Mucosa of descending colon (tissue), 3 donors: ENCODE data around the gene GDF10. TPM values are rescaled to one million over a fixed set of nuclear protein-coding genes. Genes with fewer than 3 reads are reported as not detected.

ENCODE experiments used
- ATAC-seq: fragments of 200-7000 bp; cut with Tn5 transposase; one replicate; pipeline ENCODE4 v1.9.1; 2020; ENCODE audit warnings: mild to moderate bottlenecking, moderate library complexity
- DNase-seq, 3 donors: peaks; one replicate each; pipeline ENCODE4 v3.0.0-alpha.2; 2020
- H3K36me3 ChIP-seq: fragments of 200-600 bp; one replicate; pipeline ENCODE4 v1.8.0; 2021; ENCODE audit warnings: low read depth, mild to moderate bottlenecking
- H3K4me1 ChIP-seq: fragments of 200-600 bp; one replicate; pipeline ENCODE4 v1.8.0; 2021; ENCODE audit warnings: low read depth, mild to moderate bottlenecking
- H3K4me3 ChIP-seq: fragments of 200-600 bp; one replicate; pipeline ENCODE4 v1.8.0; 2021; ENCODE audit warnings: mild to moderate bottlenecking
- H3K9me3 ChIP-seq: fragments of 200-600 bp; one replicate; pipeline ENCODE4 v1.8.0; 2021; ENCODE audit warnings: mild to moderate bottlenecking
- intact Hi-C, 2 donors: fragments of 100-400 bp; cut with DNase I in 1 of 2; cut with micrococcal nuclease in 1 of 2; formaldehyde crosslinking; loops; one replicate each; pipeline versions ENCODE4 v1.11.0 to v1.11.1; 2022; cut with DNase I, micrococcal nuclease
- total RNA-seq, 3 donors: library from RNA; stranded (reverse); fragmentation: NEBNext Ultra II Directional in 2 of 3; extraction: Animal tissue kit (Norgen Biotek cat#: 25700) in 2 of 3; gene quantifications; one replicate each; pipeline versions ENCODE4 v1.2.1 to v1.2.4, GENCODE V29; 2021 to 2023
- TF ChIP-seq, protein P1 (sequence below): fragments of 200-600 bp; IDR thresholded peaks from one replicate; pipeline ENCODE4 v1.8.0; 2022; ENCODE audit warnings: antibody characterized with exemption, mild to moderate bottlenecking
- donor health status: DM: no; HTN: no; CAD: no; lungs with moderate emphysema.
- donor health status: DM: no; HTN: no; CAD: no.
- donor health status: DM: no; HTN: yes; CAD: no.

The GDF10 gene
- total RNA-seq, 3 donors from 2014 or later, result 0.14 to 3.2 (median 0.41) TPM

DNA sequence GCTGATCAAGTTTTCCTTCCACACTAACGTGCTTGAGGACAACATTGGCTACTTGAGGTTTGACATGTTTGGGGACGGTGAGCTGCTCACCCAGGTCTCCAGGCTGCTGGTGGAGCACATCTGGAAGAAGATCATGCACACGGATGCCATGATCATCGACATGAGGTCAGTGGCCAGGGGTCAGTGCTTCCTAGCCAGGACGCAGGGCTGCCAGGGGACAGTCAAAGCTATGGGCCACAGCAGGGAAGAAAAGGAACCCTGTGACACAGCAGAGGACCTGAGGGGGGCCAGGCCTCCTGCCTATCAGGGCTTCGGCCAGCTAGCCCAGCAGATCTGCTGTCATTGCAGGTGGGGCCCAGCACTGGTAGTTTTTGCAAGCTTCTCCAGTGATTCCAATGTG lies 53.4 kb downstream of the GDF10 start:
- H3K36me3 ChIP-seq, result no peaks in the 10 kb centered on the region
- TF ChIP-seq, protein P1, sequence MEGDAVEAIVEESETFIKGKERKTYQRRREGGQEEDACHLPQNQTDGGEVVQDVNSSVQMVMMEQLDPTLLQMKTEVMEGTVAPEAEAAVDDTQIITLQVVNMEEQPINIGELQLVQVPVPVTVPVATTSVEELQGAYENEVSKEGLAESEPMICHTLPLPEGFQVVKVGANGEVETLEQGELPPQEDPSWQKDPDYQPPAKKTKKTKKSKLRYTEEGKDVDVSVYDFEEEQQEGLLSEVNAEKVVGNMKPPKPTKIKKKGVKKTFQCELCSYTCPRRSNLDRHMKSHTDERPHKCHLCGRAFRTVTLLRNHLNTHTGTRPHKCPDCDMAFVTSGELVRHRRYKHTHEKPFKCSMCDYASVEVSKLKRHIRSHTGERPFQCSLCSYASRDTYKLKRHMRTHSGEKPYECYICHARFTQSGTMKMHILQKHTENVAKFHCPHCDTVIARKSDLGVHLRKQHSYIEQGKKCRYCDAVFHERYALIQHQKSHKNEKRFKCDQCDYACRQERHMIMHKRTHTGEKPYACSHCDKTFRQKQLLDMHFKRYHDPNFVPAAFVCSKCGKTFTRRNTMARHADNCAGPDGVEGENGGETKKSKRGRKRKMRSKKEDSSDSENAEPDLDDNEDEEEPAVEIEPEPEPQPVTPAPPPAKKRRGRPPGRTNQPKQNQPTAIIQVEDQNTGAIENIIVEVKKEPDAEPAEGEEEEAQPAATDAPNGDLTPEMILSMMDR, result no peak
- ATAC-seq, result no peak
- no peaks in the 10 kb centered on the region for H3K4me1 ChIP-seq
- no peaks in the 10 kb centered on the region for H3K9me3 ChIP-seq
- DNase-seq, result no peak
- intact Hi-C loops, result no loop called here
- no peak overlapping the region for H3K4me3 ChIP-seq

DNA sequence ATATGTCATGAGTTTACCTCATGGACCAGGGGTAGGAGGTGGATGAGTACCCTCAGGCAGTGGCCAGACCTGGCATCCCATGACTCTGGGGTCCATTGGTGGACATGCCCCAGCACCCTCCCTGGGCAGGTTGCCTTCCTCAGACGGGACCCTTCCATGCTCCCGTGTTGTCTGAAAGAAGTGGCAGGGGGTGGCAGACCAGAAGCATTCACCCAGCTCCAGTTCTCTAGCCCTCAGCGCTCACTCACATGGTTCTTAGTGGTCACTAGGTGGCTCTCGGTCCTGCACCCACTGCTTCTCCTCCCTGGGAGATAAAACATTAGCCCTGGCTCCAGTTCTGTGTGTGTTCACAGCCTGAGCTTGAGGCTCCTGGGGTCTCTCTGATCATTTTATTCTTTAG lies 54.2 kb downstream of the GDF10 start:
- ATAC-seq (no peak), DNase-seq (no peak)
- H3K36me3 ChIP-seq, result no peaks in the 10 kb centered on the region
- H3K4me1 ChIP-seq, result no peaks in the 10 kb centered on the region
- H3K9me3 ChIP-seq, result no peaks in the 10 kb centered on the region
- TF ChIP-seq, protein P1, result no peak
- intact Hi-C loops, result no loop called here
- no peak overlapping the region for H3K4me3 ChIP-seq

DNA sequence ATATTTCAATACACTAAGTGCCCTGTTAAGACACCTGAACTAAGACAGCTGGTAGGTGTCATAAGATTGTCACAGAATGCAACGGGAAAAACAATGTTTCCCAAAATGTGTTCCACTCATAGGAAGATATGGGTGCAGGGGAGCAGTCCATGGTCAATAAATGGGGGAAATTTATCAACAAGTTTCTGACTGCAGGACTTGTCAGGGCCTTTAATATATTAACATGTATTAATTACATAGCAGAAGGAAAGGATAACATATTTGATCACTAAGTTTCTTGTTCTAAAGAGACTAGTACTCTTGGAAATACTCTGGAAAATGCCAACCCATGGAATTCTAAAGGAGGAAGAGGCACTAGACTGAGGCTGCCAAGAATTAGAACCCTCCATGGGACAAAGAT lies 54.9 kb downstream of the GDF10 start:
- Histone ChIP-seq H3K4me3 (no peak overlapping the region), H3K36me3 (no peaks in the 10 kb centered on the region), H3K4me1 (no peaks in the 10 kb centered on the region), H3K9me3 (no peaks in the 10 kb centered on the region)
- no peak for DNase-seq
- intact Hi-C loops, result no loop called here
- TF ChIP-seq, protein P1, result no peak
- ATAC-seq, result no peak

DNA sequence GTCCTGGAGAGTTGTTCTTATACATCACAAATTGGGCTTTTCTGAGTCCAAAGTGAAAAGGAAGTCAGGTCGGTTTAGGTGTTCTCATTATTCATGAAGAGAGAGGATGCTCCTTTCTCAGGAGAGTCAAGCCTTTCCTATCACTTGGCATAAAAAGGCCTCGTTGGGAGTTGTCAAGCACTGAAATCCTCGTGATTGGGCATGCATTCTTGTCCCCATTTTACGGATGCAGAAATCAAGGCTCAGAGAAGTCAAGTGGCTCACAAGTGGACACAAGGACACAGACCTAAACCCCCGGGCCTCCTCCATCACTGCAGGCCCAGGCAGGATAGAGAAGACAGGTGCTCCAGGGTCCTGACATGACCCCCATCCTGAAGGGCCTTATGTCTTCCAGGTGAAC lies 56.7 kb downstream of the GDF10 start:
- intact Hi-C loops, result no loop called here

DNA sequence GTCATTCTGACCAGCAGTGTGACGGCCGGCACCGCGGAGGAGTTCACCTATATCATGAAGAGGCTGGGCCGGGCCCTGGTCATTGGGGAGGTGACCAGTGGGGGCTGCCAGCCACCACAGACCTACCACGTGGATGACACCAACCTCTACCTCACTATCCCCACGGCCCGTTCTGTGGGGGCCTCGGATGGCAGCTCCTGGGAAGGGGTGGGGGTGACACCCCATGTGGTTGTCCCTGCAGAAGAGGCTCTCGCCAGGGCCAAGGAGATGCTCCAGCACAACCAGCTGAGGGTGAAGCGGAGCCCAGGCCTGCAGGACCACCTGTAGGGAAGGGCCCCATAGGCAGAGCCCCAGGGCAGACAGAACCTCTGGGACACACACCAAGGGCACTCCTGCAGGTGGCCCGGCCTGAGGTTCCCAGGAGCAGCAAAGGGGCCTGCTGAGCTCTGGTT lies 57.2 kb downstream of the GDF10 start:
- H3K9me3 ChIP-seq, result no peaks in the 10 kb centered on the region
- no peak for ATAC-seq
- TF ChIP-seq, protein P1, result no peak

More for the DNA sequence above, 56.7 kb downstream of the GDF10 start:
- ATAC-seq (no peak), DNase-seq (no peak)
- Histone ChIP-seq H3K36me3 (no peaks in the 10 kb centered on the region), H3K4me1 (no peaks in the 10 kb centered on the region), H3K4me3 (no peak overlapping the region), H3K9me3 (no peaks in the 10 kb centered on the region)
- TF ChIP-seq, protein P1, result no peak

DNA sequence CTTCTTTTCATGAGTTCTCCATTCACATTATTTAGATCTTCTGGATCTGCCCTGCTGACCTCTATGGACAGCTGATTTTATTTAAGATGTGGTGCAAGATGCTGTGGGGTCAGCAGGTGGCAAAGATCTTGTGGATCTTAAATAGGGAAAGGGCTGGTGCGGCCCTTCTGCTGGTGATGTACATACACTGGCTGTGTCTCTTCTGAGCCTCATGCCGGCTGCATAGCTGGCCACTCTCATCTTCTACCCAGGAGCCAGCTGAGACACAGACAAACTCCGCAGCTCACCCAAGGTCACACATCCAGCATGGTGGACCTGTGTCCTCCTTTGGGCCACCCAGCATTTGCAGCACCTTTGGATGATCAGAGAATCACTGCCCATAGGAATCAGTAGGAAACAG lies 57.9 kb downstream of the GDF10 start:
- no peaks in the 10 kb centered on the region for H3K4me1 ChIP-seq
- H3K36me3 ChIP-seq, result no peaks in the 10 kb centered on the region
- TF ChIP-seq, protein P1, result no peak
- no peak for ATAC-seq
- DNase-seq, result no peak
- intact Hi-C loops, result no loop called here
- no peak overlapping the region for H3K4me3 ChIP-seq
- H3K9me3 ChIP-seq, result no peaks in the 10 kb centered on the region

More for the DNA sequence above, 57.2 kb downstream of the GDF10 start:
- Histone ChIP-seq H3K36me3 (no peaks in the 10 kb centered on the region), H3K4me1 (no peaks in the 10 kb centered on the region), H3K4me3 (no peak overlapping the region)
- no peak for DNase-seq
- intact Hi-C loops, result no loop called here
